HG03354 (cell line): ENCODE data around the gene ITGB3BP.
"Not testable (repeated sequence)": the region's sequence is repeated elsewhere in the genome, so short reads cannot be mapped to it uniquely, and the experiment has no call there.

ENCODE experiments used
- ATAC-seq: cut with Tn5 transposase; IDR thresholded peaks from one replicate; pipeline ENCODE4 v1.9.1; 2021; ENCODE audit warnings: mild to moderate bottlenecking; ENCODE audit not compliant: unreplicated experiment, poor library complexity, severe bottlenecking

The ITGB3BP gene

GRCh38 chr1:63512584-63512983 lies 10.4 kb downstream of the ITGB3BP start:
- no peak for ATAC-seq

- ATAC-seq, result no peak
Measured at GRCh38 chr1:63509718-63510117, 13.3 kb downstream of the ITGB3BP start.

- ATAC-seq, result no peak
Measured at GRCh38 chr1:63506782-63507181, 16.2 kb downstream of the ITGB3BP start.

GRCh38 chr1:63501256-63501655 lies 21.8 kb downstream of the ITGB3BP start:
- no peak for ATAC-seq

GRCh38 chr1:63498106-63498505 lies 24.9 kb downstream of the ITGB3BP start:
- ATAC-seq, result no peak

GRCh38 chr1:63497577-63497976 lies 25.4 kb downstream of the ITGB3BP start:
- ATAC-seq, result no peak

GRCh38 chr1:63487336-63488065 lies 35.5 kb downstream of the ITGB3BP start:
- no peak for ATAC-seq

- no peak for ATAC-seq
Measured at GRCh38 chr1:63486629-63487028, 36.4 kb downstream of the ITGB3BP start.

GRCh38 chr1:63480057-63480456 lies 43.0 kb downstream of the ITGB3BP start:
- ATAC-seq, result no peak

GRCh38 chr1:63475761-63476160 lies 47.3 kb downstream of the ITGB3BP start:
- ATAC-seq, result no peak

- ATAC-seq, result not testable (repeated sequence)
Measured at GRCh38 chr1:63468683-63469082, 54.3 kb downstream of the ITGB3BP start.

GRCh38 chr1:63466759-63467158 lies 56.3 kb downstream of the ITGB3BP start:
- ATAC-seq, result no peak

GRCh38 chr1:63466181-63466580 lies 56.8 kb downstream of the ITGB3BP start:
- ATAC-seq, result no peak

- ATAC-seq, result no peak
Measured at GRCh38 chr1:63463248-63463647, 59.8 kb downstream of the ITGB3BP start.

GRCh38 chr1:63461661-63462230 lies 61.3 kb downstream of the ITGB3BP start:
- ATAC-seq, result no peak

- ATAC-seq, result no peak
Measured at GRCh38 chr1:63458750-63459149, 64.3 kb downstream of the ITGB3BP start.

- no peak for ATAC-seq
Measured at GRCh38 chr1:63454269-63454668, 68.8 kb downstream of the ITGB3BP start.

- no peak for ATAC-seq
Measured at GRCh38 chr1:63453232-63453631, 69.8 kb downstream of the ITGB3BP start.

- ATAC-seq, result no peak
Measured at GRCh38 chr1:63450416-63450815, 72.6 kb downstream of the ITGB3BP start.

GRCh38 chr1:63448731-63449246 lies 74.2 kb downstream of the ITGB3BP start:
- no peak for ATAC-seq

GRCh38 chr1:63442141-63442475 lies 80.9 kb downstream of the ITGB3BP start:
- no peak for ATAC-seq
